Amygdala (tissue), 56 donors: ENCODE results near the gene KLHDC4.

Experiments used
- DNase-seq, 56 donors: peaks; one replicate each; lab custom pipeline; 2025; lab: John Stamatoyannopoulos, UW

The KLHDC4 gene

GRCh38 chr16:87704754-87705353 lies 60.9 kb downstream of the KLHDC4 start:
- DNase-seq = peak in 14 of 56 donors; percentile 20 to 76 (median 44)

- peak in 2 of 56 donors; percentile 16 to 22 for DNase-seq
These were observed 61.9 kb downstream of the KLHDC4 start for GRCh38 chr16:87703835-87704375.

GRCh38 chr16:87703071-87703470 lies 62.7 kb downstream of the KLHDC4 start:
- DNase-seq = no peak

- DNase-seq = peak in 4 of 56 donors; percentile 22 to 30 (median 25)
These were observed 63.4 kb downstream of the KLHDC4 start for GRCh38 chr16:87702325-87702811.

GRCh38 chr16:87701505-87701921 lies 64.3 kb downstream of the KLHDC4 start:
- DNase-seq = no peak

- no peak for DNase-seq
These were observed 64.7 kb downstream of the KLHDC4 start for GRCh38 chr16:87701078-87701460.

- DNase-seq = no peak
These were observed 65.2 kb downstream of the KLHDC4 start for GRCh38 chr16:87700406-87701077.

- no peak for DNase-seq
These were observed 67.0 kb downstream of the KLHDC4 start for GRCh38 chr16:87698676-87699199.

- no peak for DNase-seq
These were observed 67.5 kb downstream of the KLHDC4 start for GRCh38 chr16:87698241-87698640.

- no peak for DNase-seq
These were observed 68.0 kb downstream of the KLHDC4 start for GRCh38 chr16:87697792-87698191.

- DNase-seq = no peak
These were observed 68.5 kb downstream of the KLHDC4 start for GRCh38 chr16:87697256-87697655.

- no peak for DNase-seq
These were observed 69.1 kb downstream of the KLHDC4 start for GRCh38 chr16:87696726-87697125.

GRCh38 chr16:87695534-87695933 lies 70.3 kb downstream of the KLHDC4 start:
- DNase-seq = no peak

- DNase-seq = peak in 2 of 56 donors; percentile 10 to 26
These were observed 71.2 kb downstream of the KLHDC4 start for GRCh38 chr16:87694441-87695125.

- DNase-seq = no peak
These were observed 72.0 kb downstream of the KLHDC4 start for GRCh38 chr16:87693827-87694226.

GRCh38 chr16:87692756-87693155 lies 73.0 kb downstream of the KLHDC4 start:
- DNase-seq = no peak

- no peak for DNase-seq
These were observed 73.6 kb downstream of the KLHDC4 start for GRCh38 chr16:87692176-87692575.

GRCh38 chr16:87691686-87692079 lies 74.1 kb downstream of the KLHDC4 start:
- peak in 8 of 56 donors; percentile 8 to 58 (median 26) for DNase-seq

- DNase-seq = no peak
These were observed 74.7 kb downstream of the KLHDC4 start for GRCh38 chr16:87690911-87691685.

- DNase-seq = no peak
These were observed 75.8 kb downstream of the KLHDC4 start for GRCh38 chr16:87689956-87690465.
